Activated T-cell treated with anti-CD3 and anti-CD28 coated beads for 24 hours (primary cell): Measurements from ENCODE around the gene SNAI3.
"Not testable (repeated sequence)": the region's sequence is repeated elsewhere in the genome, so short reads cannot be mapped to it uniquely, and the experiment has no call there.

Source experiments
- DNase-seq: peaks from one replicate; pipeline ENCODE4 v3.0.0-alpha.2; 2020; ENCODE audit warnings: low read depth

Gene SNAI3

DNA sequence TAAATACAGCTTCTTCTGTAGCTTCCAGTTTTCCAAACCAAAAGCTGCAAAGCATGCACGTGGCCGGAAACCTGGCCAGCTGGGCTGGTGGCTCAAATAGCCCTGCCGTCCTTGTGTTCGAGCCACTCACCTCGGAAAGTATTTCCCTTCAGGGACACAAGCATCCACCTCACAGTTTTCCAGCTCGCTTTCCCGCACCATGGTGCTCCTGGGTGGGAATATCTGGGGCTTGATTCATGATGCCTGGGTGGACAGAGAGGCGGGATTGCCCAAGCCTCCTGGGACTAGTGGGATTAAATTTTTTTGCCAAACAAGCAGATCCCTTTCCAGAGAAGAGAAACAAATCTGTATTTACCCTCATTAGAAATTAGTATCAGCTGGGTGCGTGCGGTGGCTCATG is 16.3 kb downstream of the SNAI3 start:
- DNase-seq, result no peak

GRCh38 chr16:88669493-88669892 is 16.8 kb downstream of the SNAI3 start:
- not testable (repeated sequence) for DNase-seq

GRCh38 chr16:88667461-88667860 is 18.8 kb downstream of the SNAI3 start:
- no peak for DNase-seq

GRCh38 chr16:88665570-88665969 is 20.7 kb downstream of the SNAI3 start:
- DNase-seq, result no peak

GRCh38 chr16:88665148-88665547 is 21.2 kb downstream of the SNAI3 start:
- no peak for DNase-seq

DNA sequence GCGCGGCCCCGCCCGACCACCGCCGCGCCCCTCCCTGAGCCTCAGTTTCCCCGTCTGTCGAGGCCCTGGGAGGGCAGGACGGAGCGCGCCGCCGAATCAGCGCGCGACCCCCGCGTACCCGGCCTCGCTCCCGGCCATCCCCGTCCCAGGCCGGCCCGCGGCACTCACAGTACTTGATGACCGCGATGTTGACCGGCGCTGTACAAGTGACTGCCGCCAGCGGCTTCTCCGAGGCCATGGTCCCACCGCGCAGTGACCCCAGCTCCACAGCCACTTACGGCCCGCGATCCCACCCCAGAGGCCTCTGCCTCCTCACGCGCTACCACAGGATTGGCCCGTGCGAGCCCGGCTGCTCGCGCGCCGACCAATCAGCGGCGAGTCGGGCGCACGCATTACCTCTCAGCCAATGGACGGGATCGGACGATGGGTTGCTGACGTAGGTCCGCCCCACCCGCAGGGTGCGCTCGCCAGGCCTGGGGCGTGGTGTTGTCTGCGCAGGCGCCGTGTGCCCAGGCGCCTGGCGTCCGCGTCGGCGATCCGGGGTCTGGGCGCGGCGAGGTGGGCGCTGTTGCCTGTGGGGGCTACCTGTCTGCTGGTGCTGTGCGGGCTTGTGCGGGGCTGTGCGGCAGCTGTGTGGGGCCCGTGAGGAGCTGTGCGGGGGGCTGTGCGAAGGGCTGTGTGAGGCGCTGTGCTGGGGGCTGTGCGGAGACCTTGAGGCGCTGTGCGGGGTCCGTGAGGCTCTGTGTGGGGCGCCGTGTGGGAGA is 23.3 kb downstream of the SNAI3 start, which contains the start of gene MVD:
TSS of gene MVD (minus strand) at position 249 of the 764 bp plus-strand sequence. CDS start at position 238, 11 bp downstream.
- DNase-seq, result peak; percentile 94

DNA sequence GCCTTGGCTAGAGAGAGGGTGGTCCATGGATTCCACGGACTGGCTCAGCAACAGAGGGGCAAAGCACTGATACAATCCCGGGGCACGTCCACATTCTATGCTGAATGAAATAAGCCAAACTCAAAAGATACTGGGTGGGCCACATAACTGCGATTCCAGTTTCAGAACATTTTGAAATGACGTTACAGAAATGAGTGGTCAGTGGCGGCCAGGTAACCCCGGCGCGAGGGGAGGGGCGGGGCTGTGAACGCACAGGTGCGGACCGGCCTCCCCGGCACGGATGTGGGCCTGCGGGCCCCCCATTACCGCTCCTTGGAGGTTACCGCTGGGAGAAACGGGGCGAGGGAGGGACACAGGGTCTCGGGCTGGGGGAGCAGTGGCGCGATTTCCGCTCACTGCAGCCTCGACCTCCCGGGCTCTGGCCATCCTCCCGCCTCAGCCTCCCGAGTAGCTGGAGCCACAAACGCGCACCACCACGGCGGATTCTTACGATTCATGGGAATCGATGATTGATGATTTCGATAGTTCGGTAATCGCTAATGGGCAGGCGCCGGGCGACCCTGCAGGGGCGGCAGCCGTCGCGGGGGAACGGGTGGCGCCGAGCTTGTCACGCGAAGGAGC is 24.0 kb downstream of the SNAI3 start:
- no peak for DNase-seq

- no peak for DNase-seq
Measured at GRCh38 chr16:88661468-88661867, 24.8 kb downstream of the SNAI3 start.

- DNase-seq, result no peak
Measured at GRCh38 chr16:88659160-88659559, 27.1 kb downstream of the SNAI3 start.

GRCh38 chr16:88658714-88659113 is 27.6 kb downstream of the SNAI3 start:
- DNase-seq, result no peak

DNA sequence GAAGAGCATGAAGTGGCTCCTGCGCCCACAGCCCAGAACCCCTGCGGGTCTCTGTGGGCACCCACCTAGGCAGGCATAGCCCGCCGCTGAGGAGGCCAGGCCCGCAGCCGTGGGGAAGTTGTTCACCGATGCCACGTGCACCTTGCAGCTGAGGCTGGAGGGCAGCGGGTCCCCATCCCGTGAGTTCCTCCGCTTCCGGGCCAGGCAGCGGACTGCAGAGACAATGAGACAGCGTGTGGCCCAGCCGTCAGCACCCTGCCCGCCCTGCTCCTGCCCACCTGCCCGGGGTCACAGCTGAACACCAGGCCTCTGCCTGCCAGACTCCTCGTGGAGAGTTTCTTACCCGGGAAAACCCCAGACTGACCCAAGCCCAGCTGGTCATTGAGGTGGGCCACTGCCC is 28.9 kb downstream of the SNAI3 start:
- no peak for DNase-seq

- DNase-seq, result no peak
Measured at GRCh38 chr16:88656291-88656980, 29.9 kb downstream of the SNAI3 start.

DNA sequence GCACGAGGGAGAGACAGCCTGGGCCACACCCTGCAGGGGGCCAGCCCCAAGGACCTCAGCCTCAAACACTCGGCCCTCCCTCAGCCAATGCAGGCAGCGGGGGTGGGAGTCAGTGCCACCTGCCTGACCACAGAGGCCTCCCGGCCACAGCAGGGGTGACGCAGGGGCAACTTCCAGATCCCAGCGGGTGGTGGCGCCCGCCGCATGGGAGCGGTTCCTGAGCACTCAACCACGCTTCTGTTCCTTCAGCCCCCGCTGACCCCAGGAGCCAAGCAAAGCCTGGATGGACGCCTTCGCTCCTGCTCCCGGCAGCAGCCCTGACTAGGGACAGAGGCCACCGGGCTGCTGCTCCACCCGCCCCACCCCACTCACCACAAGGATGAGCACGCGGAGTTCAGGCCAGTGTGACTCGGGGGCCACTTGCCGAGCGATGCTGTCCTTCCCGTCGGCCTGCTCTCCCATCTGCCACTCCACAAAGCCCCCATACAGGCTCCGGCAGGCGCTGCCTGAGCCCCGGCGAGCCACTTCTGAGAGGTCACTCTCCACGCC is 30.5 kb downstream of the SNAI3 start:
- no peak for DNase-seq

DNA sequence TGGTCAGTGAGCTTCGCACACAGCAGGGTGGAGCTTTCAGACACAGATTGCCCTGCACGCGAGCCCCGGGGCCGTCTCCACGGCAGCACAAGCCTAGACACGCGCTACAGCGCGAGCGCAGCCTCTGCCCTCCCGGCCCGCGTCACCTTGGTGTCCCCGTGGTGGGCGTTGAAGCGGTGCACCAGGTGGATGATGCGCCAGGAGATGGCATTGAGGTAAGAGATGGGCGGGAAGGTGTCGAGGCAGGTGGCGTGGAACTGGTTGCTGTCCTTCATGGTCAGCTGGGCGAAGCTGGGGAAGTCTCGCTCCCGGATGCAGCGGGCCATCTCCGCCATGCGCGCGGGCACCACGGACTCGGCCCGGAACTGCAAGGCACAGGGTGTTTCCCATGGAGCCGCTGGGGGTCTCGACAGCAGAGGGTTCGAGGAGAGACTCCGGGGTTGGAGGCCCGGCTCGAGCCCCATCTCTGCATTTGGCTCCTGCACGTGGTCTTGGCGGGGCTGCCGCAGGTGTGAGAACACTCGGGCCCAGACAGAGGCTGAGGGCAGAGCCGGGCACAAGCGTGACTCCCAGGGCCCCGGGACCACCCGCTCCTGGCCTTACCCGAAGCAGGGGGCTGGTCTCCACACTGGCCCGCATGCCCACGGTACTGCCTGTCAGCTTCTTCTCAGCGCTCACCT is 31.1 kb downstream of the SNAI3 start:
- DNase-seq, result no peak

GRCh38 chr16:88654363-88655052 is 31.8 kb downstream of the SNAI3 start:
- DNase-seq, result no peak

- no peak for DNase-seq
Measured at GRCh38 chr16:88653596-88654362, 32.5 kb downstream of the SNAI3 start.

DNA sequence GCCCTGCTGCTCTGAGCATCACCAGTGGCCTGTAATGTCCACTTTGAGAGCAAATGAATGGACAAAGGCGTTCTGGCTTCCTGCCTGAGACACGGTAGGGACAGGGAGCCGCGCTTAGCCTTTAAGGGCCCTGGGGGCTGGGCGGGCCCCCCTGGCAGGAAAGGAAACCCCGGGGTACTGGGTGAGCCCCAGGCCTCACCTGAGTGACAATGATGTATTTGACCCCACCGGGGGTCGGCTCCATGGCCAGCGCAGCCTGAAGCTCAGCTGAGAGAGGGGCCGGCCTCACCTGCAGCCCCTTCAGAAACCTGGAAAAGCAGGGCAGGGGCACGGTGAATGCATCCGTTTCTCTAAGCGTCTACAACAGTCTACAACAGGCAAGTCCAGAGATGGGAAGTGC is 33.2 kb downstream of the SNAI3 start:
- DNase-seq, result no peak

- no peak for DNase-seq
Measured at GRCh38 chr16:88652762-88653063, 33.6 kb downstream of the SNAI3 start.

DNA sequence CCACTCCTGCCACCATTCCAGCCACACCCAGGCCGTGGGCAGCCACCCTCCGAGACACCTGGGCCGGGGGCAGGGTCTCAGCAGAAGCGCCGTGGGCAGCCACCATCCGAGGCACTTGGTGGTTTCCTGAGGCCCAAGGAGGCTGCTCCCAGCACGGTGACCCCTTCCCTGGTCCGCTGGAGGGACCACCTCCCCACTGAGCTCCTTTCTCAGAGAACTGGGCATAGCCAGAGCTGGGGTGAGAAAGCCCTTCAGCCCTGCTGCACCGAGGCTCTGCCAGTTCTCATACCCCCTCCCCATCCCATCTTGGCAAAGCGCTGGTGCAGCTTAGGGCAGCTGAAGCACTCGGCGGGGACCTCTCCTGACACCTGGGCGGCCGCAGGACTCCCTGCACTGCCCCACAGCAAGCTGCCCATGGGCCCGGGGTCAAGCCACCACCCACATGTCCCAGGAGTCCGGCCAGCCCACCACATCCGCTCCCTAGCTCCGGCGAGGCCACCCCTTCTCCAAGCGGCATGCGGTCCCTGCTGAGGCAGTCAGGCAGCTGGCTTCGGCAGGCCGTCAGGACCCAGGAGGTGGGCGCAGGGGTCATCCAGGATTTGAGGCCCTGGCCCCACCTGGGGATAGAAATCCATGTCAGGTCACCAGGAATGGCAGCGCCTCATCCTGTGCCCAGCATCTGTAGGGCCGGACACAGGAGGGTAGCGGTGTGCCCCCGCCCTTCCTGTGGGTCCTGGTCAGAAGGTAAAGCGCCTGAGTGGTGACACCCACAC is 34.1 kb downstream of the SNAI3 start:
- DNase-seq, result no peak

GRCh38 chr16:88651276-88651988 is 34.9 kb downstream of the SNAI3 start:
- peak; percentile 64 for DNase-seq
